Smooth muscle cell (in vitro differentiated cells): ENCODE data around the gene TCF7L1. TPM values are rescaled to one million over a fixed set of nuclear protein-coding genes. Genes with fewer than 3 reads are reported as not detected.

Source experiments
- DNase-seq: peaks from one replicate; lab custom pipeline; 2025; ENCODE audit not compliant: unreplicated experiment; lab: John Stamatoyannopoulos, UW
- H2AFZ ChIP-seq: fragments of 200-600 bp; sonication (generic); 2 replicates; pipeline ENCODE4 v1.6.0; 2016; ENCODE audit warnings: antibody characterized with exemption, low read depth, mild to moderate bottlenecking
- H3F3A ChIP-seq: fragments of 200-600 bp; sonication (generic); 2 replicates; pipeline ENCODE4 v1.6.0; 2017; ENCODE audit warnings: antibody characterized with exemption, low read depth
- H3K27ac ChIP-seq: fragments of 200-600 bp; sonication (generic); 2 replicates; pipeline ENCODE4 v1.5.1; 2016; ENCODE audit warnings: low read depth, mild to moderate bottlenecking
- H3K27me3 ChIP-seq: fragments of 200-600 bp; sonication (generic); 2 replicates; pipeline ENCODE4 v1.6.1; 2016; ENCODE audit warnings: low read depth, mild to moderate bottlenecking
- H3K36me3 ChIP-seq: fragments of 200-600 bp; sonication (generic); 2 replicates; pipeline ENCODE4 v1.5.1; 2016; ENCODE audit warnings: low read depth
- H3K4me1 ChIP-seq: fragments of 200-600 bp; sonication (generic); 2 replicates; pipeline ENCODE4 v1.5.1; 2016; ENCODE audit warnings: low read depth
- H3K4me2 ChIP-seq: fragments of 200-600 bp; sonication (generic); 2 replicates; pipeline ENCODE4 v1.6.0; 2016; ENCODE audit warnings: mild to moderate bottlenecking
- H3K4me3 ChIP-seq: fragments of 200-600 bp; sonication (generic); 2 replicates; pipeline ENCODE4 v1.5.1; 2016; ENCODE audit warnings: mild to moderate bottlenecking
- H3K79me2 ChIP-seq: fragments of 200-600 bp; sonication (generic); 2 replicates; pipeline ENCODE4 v1.6.0; 2016; ENCODE audit warnings: low read depth, mild to moderate bottlenecking
- H3K9ac ChIP-seq: fragments of 200-600 bp; sonication (generic); 2 replicates; pipeline ENCODE4 v1.6.0; 2016; ENCODE audit warnings: low read depth
- H3K9me3 ChIP-seq: fragments of 200-600 bp; sonication (generic); replicated peaks from 2 replicates; pipeline ENCODE4 v1.5.1; 2016; ENCODE audit warnings: low read depth
- H4K20me1 ChIP-seq: fragments of 200-600 bp; sonication (generic); 2 replicates; pipeline ENCODE4 v1.6.0; 2016; ENCODE audit warnings: low read depth
- WGBS: methylation state at CpG from one replicate; pipeline ENCODE4 v1.1.7; 2016; ENCODE audit warnings: low lambda C conversion rate; 5-methylcytosine and 5-hydroxymethylcytosine counted together
- polyA plus RNA-seq: library from polyadenylated mRNA; unstranded; fragments of >200 nt; fragmentation: Nextera tagmentation; extraction: Ambion mirVana; gene quantifications from 2 replicates; pipeline ENCODE4 v1.2.1, GENCODE V29; 2016
- total RNA-seq: library from RNA; depleted of rRNA; stranded (reverse); fragments of >200 nt; gene quantifications from 2 replicates; pipeline ENCODE4 v1.2.3, GENCODE V29; 2014
- TF ChIP-seq, protein P1 (sequence below): fragments of 200-600 bp; sonication (generic); IDR thresholded peaks from 2 replicates; pipeline ENCODE4 v1.5.1; 2017; ENCODE audit warnings: borderline replicate concordance, mild to moderate bottlenecking, antibody characterized with exemption; ENCODE audit not compliant: insufficient read depth, poor library complexity, severe bottlenecking

TCF7L1 gene
- total and polyA plus RNA-seq, 2 experiments from 2014 or later = 4.5 to 15.2 TPM

DNA sequence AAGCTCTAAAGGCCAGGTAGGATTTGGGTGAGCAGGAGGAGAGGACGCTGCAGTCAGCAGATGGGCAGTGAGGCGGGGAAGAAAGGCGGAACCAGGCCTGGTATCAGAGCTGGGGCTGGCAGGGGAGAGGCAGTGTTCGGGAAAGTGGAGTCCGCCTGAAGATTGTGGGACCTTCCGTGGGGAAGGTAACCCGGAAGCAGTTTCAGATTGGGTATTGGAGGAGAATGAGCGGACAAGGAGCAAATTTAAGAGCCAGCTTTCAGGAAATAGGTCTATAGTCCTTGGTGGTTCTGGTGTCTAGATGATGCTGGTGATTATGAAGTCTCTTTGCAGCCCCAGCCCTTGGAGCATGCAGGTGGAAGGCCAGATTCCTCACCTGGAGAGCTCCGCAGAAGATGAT lies 51.0 kb downstream of the TCF7L1 start:
- Histone ChIP-seq H3K4me3 (no peak overlapping the region), H3K36me3 (no peaks in the 10 kb centered on the region), H3K9me3 (no peaks in the 10 kb centered on the region), H3K79me2 (peaks cover 24% of the 10 kb centered on the region), H4K20me1 (peaks cover 99% of the 10 kb centered on the region), H3K4me1 (peaks cover 18% of the 10 kb centered on the region), H3K9ac (no peak overlapping the region), H3F3A (no peaks in the 10 kb centered on the region), H2AFZ (no peak overlapping the region), H3K27ac (no peak overlapping the region), H3K27me3 (no peaks in the 10 kb centered on the region), H3K4me2 (no peak overlapping the region)
- DNase-seq = no peak
- TF ChIP-seq, protein P1, sequence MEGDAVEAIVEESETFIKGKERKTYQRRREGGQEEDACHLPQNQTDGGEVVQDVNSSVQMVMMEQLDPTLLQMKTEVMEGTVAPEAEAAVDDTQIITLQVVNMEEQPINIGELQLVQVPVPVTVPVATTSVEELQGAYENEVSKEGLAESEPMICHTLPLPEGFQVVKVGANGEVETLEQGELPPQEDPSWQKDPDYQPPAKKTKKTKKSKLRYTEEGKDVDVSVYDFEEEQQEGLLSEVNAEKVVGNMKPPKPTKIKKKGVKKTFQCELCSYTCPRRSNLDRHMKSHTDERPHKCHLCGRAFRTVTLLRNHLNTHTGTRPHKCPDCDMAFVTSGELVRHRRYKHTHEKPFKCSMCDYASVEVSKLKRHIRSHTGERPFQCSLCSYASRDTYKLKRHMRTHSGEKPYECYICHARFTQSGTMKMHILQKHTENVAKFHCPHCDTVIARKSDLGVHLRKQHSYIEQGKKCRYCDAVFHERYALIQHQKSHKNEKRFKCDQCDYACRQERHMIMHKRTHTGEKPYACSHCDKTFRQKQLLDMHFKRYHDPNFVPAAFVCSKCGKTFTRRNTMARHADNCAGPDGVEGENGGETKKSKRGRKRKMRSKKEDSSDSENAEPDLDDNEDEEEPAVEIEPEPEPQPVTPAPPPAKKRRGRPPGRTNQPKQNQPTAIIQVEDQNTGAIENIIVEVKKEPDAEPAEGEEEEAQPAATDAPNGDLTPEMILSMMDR = no peak
- WGBS = 98% methylated on average over 9 of the region's 9 CpGs

DNA sequence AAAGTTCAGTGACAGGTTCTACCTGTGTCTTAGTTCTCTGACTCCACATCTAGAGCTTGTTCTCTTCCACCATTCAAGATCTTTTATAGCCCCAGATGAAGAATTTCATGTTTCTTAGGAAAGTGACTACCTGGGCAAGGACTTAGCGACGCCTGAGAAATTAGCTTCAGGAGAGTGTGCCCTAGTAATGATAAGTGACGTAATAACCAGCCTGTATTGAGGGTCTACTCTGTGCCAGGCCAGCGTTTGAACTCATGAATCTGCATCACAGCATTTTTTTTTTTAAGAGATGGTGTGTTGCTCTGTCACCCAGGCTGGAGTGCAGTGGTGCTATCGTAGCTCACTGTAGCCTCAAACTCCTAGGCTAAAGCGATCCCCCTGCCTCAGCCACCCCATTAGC lies 51.8 kb downstream of the TCF7L1 start:
- Histone ChIP-seq H3K27me3 (no peaks in the 10 kb centered on the region), H3K9me3 (no peaks in the 10 kb centered on the region), H3K4me1 (peaks cover 14% of the 10 kb centered on the region), H3K4me2 (no peak overlapping the region), H3F3A (no peaks in the 10 kb centered on the region), H3K27ac (no peak overlapping the region), H2AFZ (no peak overlapping the region), H4K20me1 (peaks cover 99% of the 10 kb centered on the region), H3K36me3 (no peaks in the 10 kb centered on the region), H3K4me3 (no peak overlapping the region), H3K9ac (no peak overlapping the region), H3K79me2 (peaks cover 24% of the 10 kb centered on the region)
- WGBS = 97% methylated on average over 6 of the region's 6 CpGs
- TF ChIP-seq, protein P1 = no peak
- no peak for DNase-seq

DNA sequence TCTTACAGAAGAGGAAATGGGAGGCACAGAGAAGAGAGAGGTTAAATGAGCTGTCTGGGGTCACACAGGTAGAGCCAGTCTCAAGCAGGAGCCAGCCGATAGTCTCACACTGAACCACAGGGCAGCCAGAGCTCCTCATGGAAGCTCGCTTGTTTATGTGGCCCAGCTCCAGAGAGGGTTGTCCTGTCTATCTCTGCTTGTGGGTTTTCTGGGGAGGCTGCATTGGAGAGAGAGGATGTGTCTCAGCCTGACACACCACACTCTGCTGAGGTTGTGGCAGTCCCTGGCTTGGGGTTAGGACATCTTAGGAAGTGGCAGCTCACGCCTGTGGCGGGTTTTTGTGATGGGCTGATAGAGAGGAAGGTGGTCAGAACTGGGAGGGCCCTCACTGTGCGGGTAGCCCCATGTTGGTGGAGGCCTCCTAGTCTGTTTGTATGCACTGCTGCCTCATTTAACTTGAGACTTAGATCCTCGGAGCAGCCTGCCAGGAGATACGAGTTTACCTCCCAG lies 52.3 kb downstream of the TCF7L1 start:
- peaks cover 28% of the 10 kb centered on the region for H3K79me2 ChIP-seq
- H3K4me1 ChIP-seq = peaks cover 17% of the 10 kb centered on the region
- 71% methylated on average over 7 of the region's 7 CpGs for WGBS
- no peaks in the 10 kb centered on the region for H3K36me3 ChIP-seq
- DNase-seq = no peak
- H3F3A ChIP-seq = no peaks in the 10 kb centered on the region
- TF ChIP-seq, protein P1 = no peak
- no peak overlapping the region for H3K9ac ChIP-seq
- no peak overlapping the region for H2AFZ ChIP-seq
- no peaks in the 10 kb centered on the region for H3K9me3 ChIP-seq
- no peak overlapping the region for H3K27ac ChIP-seq
- H3K4me2 ChIP-seq = no peak overlapping the region
- no peaks in the 10 kb centered on the region for H3K27me3 ChIP-seq
- peaks cover 99% of the 10 kb centered on the region for H4K20me1 ChIP-seq
- no peak overlapping the region for H3K4me3 ChIP-seq

DNA sequence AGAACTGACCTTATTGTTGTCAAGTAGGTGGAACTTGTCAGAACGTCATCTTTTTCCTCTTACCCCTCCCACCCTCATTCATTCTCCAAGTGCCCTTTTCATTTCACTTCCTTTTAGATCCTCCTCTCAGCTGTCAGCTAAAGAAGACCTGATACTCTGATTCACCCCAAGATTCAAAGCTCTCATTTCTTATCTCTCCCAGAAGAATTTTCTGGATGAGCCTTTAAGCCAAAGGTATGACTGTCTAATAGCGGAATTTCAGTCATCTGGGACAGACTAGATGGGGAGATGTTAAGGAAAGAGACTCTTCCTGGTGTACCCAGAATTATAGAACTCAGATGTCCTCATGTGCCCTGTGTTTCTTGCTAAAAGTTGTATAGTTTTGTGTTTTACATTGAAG lies 53.9 kb downstream of the TCF7L1 start:
- no peaks in the 10 kb centered on the region for H3K36me3 ChIP-seq
- peak overlapping the region; percentile 20 for H3K4me2 ChIP-seq
- H3F3A ChIP-seq = no peaks in the 10 kb centered on the region
- H3K79me2 ChIP-seq = peaks cover 33% of the 10 kb centered on the region
- no peak overlapping the region for H3K9ac ChIP-seq
- no peak for DNase-seq
- H2AFZ ChIP-seq = no peak overlapping the region
- 44% methylated on average over 2 of the region's 2 CpGs for WGBS
- peaks cover 99% of the 10 kb centered on the region for H4K20me1 ChIP-seq
- peak overlapping the region; percentile 1 for H3K27ac ChIP-seq
- TF ChIP-seq, protein P1 = no peak
- H3K9me3 ChIP-seq = no peaks in the 10 kb centered on the region
- no peaks in the 10 kb centered on the region for H3K27me3 ChIP-seq
- H3K4me1 ChIP-seq = peaks cover 17% of the 10 kb centered on the region
- H3K4me3 ChIP-seq = no peak overlapping the region
